Fibroblast of skin of abdomen (primary cell): ENCODE data around the gene ITIH3.

Source experiments
- DNase-seq: peaks from one replicate; pipeline ENCODE4 v3.0.0-alpha.2; 2013

Gene ITIH3

DNA sequence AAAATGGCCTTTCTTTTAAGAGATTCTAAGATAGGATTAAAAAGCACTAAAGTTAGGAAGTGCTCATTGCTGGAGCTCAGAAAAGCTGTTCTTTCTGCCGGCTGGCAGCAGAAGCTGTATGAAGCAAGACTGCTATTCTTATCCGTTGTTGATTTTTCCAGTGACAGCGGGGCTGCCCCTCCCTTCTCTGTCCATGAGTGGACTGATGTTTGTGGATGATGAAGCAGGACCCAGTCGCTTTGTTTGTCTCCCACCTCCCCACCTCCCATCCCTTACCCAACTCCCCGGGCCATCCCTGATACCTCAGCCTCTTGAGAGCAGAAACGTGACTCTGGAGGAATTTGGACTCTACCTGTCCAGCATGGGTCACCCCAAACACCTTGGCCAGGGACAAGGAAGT, 50.6 kb downstream of the ITIH3 start:
- DNase-seq: no peak

DNA sequence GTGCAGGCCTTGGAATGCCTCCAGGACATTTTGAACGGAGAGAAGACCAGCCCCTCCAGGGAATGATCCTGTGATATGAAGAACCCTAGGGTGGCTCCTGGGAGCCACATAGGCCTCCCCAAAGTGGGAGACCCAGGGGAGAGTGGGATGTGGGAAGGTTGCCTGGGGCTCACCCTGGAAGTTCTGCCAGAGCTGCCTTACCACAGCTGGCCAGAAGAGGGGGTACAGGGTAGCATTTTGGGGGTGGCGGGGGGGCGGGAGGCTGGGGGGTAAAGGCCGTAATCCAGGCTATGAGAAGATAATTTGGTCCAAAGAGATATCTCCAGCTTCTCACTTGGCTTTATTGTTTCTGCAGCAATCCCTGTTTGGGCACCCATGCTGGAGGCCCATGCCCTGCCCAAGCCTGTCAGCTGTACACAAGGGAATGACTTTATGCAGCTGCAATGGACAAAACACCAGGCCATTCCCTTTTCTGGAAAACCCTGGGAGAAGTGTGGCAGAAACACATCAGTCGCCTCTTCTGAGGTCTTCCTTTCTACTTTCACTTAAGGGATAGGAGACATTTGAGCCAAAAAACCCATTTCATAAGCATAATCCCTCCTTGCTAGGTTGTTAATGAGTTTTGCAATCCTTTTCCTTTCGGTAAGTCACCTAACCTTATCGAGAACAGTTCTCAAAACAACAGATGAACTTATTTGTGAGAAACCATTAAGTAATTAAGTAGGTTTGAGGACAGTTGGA, 51.3 kb downstream of the ITIH3 start:
- no peak for DNase-seq

DNA sequence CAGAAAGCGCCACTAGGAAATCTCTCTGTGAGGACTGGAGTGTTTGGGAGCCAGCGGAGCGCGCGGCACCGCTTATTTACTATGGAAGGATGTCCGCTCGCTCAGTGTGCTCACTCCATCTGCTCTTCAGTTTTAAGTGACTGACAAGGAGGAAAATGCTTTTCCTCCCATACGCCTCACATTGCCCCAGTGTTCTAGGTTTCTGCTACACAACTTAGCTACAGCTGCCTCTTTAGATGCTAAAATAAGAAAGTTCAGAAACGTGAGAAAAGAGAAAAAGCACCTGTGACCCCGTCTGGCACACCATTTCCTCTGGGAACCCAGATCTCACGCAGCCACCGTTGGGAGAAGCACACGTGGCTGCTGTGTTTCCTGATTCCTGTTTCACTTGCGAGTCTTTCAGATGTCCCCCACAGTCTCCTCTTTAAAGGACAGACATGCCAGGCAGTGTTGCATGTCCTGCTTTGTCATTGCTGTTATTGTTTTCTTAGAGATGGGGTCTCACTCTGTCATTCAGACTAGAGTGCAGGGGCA, 51.9 kb downstream of the ITIH3 start:
- no peak for DNase-seq

DNA sequence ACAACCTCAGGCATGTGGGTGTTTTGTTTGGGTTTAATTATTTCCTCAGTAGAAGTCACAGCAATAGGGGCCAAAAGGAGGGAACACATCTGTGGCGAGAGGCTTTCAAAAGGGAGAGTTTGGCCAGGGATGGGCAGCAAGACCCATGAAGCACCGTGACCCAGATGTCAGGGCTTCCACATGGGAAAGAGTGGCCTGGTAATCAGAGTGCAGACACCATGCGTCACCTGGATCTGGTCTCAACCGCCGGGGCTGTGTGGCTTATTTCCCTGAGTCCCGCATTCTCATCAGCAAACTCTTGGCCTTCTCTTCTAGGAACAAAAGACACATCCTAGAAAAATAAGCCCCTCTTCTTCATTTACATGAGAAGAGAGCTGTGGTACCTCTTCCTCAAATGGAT, 52.6 kb downstream of the ITIH3 start:
- DNase-seq: no peak

DNA sequence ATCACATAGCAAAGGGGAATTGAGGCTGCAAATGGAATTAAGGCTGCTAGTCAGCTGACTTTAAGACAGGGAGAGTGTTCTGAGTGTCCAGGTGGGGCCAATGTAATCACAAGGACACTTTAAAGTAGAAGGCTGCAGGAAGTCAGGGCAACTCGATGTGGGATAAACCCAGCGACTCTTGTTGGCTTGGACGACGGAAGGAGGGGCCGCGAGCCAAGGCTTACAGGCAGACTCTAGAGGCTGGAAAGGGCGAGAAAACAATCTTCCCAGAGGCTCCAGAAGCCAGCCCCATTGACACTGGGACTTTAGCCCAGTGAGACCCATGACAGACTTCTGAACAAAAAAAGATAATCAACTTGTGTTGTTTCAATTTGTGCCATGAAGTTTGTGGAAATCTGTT, 53.1 kb downstream of the ITIH3 start:
- DNase-seq: no peak

DNA sequence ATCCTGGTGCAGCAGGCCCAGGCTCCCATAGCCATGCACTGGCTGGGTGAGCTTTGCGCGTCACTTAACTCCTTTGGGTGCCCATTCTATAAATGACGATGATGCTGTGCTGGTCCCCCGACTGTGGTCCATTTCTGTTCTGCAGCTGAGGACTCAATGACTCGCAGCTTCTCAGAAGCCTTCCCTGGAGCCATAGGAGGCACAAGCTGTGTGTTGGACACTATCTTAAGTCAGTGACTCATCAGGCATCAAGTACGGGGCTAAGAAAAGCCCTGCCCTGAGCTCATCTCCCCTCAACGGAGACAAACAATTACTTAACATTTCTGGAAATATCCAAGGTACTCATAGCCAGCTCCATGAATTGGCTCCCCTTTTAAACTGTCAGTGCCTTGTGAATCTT, 54.0 kb downstream of the ITIH3 start:
- peak; percentile 72 for DNase-seq

DNA sequence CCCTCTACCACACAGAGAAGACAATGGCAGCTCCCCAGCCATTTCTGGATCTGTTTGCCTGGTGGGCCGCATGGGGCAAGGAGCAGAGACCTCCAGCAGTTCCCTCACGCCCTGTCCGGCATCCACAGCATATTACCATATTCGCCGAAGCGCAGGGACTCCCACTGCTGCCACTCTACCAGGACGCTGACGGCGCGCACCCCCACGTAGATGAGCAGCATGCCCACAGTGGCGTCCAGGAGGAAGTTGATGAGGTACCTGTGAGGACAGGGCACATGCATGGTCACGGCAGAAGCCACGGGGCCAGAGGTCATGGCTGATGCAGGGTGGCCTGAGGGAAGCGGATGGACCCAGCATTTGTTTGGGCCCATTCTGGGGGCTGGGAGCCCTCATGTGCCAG, 55.1 kb downstream of the ITIH3 start:
- no peak for DNase-seq

DNA sequence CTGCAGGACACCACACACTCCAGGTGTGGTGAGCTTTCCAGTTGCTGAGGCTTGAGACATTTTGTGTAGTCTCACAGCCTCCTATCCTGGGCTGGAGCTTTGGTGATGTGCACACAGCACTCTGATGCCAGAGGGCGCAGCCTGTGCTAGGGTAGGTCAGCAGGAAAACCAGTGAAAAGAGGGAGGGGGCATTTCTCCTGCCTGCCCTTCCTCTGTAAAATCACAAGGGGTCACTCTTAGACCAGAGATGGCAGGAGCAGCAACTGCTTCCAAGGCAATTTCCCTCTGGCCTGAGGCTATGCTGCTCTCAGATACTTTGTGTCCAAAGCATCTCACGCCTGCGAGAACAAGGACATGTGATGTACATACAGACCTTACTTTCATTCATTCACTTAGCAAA, 56.8 kb downstream of the ITIH3 start:
- peak; percentile 17 for DNase-seq

DNA sequence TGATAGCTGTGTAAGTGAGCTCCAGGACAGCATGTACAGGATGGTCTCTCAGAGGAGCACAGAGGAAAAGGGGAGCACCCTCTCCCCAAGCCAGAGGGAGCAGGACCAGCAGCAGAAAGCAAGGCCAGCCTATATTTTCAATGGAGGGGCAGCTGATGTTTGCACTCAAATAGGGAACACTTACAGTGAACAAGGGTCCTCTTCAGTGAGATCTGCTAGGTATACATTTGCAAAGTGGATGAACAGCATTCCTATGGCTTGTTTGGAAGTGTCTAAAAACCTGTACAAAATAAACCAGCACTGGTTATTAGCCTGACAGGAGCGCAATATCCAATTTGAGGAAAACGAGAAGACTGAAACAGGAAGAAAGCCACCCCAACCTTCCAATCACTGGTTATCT, 57.8 kb downstream of the ITIH3 start:
- no peak for DNase-seq

DNA sequence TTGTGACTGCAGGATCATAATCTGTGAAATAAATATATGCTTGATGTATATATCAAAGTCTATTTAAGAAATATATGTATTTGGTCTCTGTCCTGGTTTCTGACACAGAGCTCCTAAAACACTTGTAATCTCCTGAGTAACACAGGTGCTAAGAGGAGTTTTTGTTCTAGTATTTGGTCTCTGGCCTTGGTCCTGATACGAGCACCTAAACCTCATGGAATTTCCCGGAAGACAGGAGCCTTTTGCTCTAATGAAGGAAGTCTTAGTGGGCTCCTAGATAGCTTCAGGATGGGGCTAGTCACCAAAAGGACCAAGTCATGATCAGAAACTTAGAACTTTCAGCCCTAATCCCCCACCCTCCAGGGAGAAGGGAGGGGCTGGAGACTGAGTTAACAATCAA, 59.4 kb downstream of the ITIH3 start:
- DNase-seq: no peak

DNA sequence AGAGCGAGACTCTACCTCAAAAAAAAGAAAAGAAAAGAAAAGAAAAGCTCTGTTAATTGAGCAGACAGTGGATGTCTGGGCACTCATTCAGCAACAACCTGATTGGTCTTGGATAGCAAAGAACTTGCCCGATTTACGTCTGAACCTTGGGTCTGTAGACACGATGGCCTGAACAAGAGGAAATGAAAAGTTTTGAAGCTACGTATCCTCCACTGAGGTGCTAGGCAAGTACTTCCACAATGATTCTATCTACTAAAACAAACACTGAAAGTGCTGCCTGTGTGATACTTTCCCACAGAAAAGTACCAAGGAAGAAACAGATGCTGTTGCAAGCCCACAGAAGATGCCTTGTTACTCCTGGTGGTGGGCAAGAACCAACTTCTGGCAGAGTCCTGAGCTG, 62.1 kb downstream of the ITIH3 start:
- no peak for DNase-seq

DNA sequence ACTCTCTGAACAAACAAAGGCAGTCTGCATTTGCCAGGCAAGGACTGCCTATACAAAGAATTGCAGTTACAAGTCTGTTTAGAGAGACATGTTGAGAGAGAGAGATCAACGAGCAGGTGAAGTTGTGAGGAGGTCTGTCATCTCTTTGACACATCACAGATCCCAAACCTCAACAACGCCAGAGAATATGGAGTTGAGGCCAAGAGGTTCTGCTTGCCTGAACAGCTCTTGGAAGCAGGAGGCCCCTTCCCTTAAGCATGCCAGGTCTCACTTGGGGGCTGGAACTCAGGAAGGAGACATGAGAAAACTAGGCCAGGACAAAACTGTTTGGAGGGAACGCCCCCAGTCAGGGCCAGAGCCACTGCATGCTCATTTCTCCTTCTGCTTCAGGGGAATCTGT, 62.5 kb downstream of the ITIH3 start:
- no peak for DNase-seq

DNA sequence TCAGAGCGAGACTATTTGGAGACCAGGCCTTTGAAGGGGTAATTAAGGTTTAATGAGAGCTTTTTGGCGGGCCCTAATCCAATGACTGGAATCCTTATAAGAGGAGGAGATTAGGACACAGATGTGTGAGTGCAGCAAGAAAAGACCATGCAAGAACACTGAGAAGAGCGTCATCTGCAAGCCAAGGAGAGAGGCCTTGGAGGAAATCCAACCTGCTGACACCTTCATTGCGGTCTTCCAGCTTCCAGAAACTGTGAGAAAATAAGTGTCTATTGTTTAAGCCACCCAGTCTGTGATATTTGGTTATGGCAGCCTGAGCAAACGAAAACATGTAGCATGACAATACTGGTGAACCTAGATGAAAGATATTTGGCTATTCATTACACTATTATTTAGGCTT, 63.3 kb downstream of the ITIH3 start:
- DNase-seq: no peak
